RWPE1 (cell line): ENCODE results near the gene SLC17A5.
"Not testable (repeated sequence)": the region's sequence is repeated elsewhere in the genome, so short reads cannot be mapped to it uniquely, and the experiment has no call there.

Experiments
- CTCF ChIA-PET: fragments of 350-600 bp; sonication (Branson Sonifier 250); formaldehyde crosslinking; extraction: SDS; loops from one replicate; lab custom pipeline; 2021; lab: Yijun Ruan, JAX
- POLR2A ChIA-PET: fragments of 400-600 bp; formaldehyde crosslinking; extraction: SDS; loops from one replicate; lab custom pipeline; 2020; ENCODE audit warnings: antibody characterized with exemption; ENCODE audit not compliant: low non-redundant PET; lab: Yijun Ruan, JAX
- DNase-seq: peaks from one replicate; pipeline ENCODE4 v3.0.0; 2012; ENCODE audit warnings: low spot score
- H3K27ac ChIP-seq: fragments of 450-650 bp; 2 replicates; pipeline ENCODE4 v1.5.1; 2017
- CTCF ChIP-seq: fragments of 450-650 bp; conservative IDR thresholded peaks from 2 replicates; pipeline ENCODE4 v1.5.1; 2017; ENCODE audit warnings: low read depth, mild to moderate bottlenecking

SLC17A5 gene

GRCh38 chr6:73680289-73680918, 26.6 kb upstream of the SLC17A5 start:
- peak; percentile 49 for DNase-seq
- no peak for TF ChIP-seq CTCF
- H3K27ac ChIP-seq = peak overlapping the region; percentile 87
- ChIA-PET CTCF (interaction anchor here (0.6 to 0.7 kb wide), 2 partner anchors 23 to 52 kb away, joined by 3 to 4 read pairs; no protein-coding TSS in a partner anchor), POLR2A (no interaction called here)

- peak overlapping the region; percentile 76 for H3K27ac ChIP-seq
- DNase-seq, POLR2A ChIA-PET: not testable (repeated sequence)
- CTCF ChIA-PET = interaction anchor here (0.6 kb wide), 1 partner anchor 23 kb away, joined by 3 read pairs; no protein-coding TSS in a partner anchor
Measured at GRCh38 chr6:73679846-73680245, 26.1 kb upstream of the SLC17A5 start.

GRCh38 chr6:73679009-73679408, 25.2 kb upstream of the SLC17A5 start:
- no peak for DNase-seq
- ChIA-PET POLR2A (interaction anchor here (0.6 kb wide), 1 partner anchor 34 kb away, joined by 3 read pairs; no protein-coding TSS in a partner anchor), CTCF (interaction anchor here (1.1 kb wide), 1 partner anchor 54 kb away, joined by 3 read pairs; no protein-coding TSS in a partner anchor)
- TF ChIP-seq CTCF = no peak
- H3K27ac ChIP-seq = peak overlapping the region; percentile 4; the same call in 1 of the 2 replicates

- POLR2A ChIA-PET = no interaction called here
- TF ChIP-seq CTCF = peak; percentile 89
- H3K27ac ChIP-seq = no peak overlapping the region
- CTCF ChIA-PET = interaction anchor here (0.5 to 2.4 kb wide), 9 partner anchors 11 to 64 kb away, joined by 3 to 29 read pairs (median 3); partner anchors contain the start of gene SLC17A5
- DNase-seq = peak; percentile 63
Measured at GRCh38 chr6:73675466-73676098, 21.8 kb upstream of the SLC17A5 start.

- no peak overlapping the region for H3K27ac ChIP-seq
- DNase-seq = no peak
- POLR2A ChIA-PET = no interaction called here
- no peak for TF ChIP-seq CTCF
- CTCF ChIA-PET = interaction anchor here (0.7 to 1.0 kb wide), 2 partner anchors 61 to 117 kb away, joined by 3 to 4 read pairs; no protein-coding TSS in a partner anchor
Measured at GRCh38 chr6:73671911-73672685, 18.3 kb upstream of the SLC17A5 start.

- POLR2A ChIA-PET = no interaction called here
- CTCF ChIA-PET = no interaction called here
- DNase-seq = no peak
Measured at GRCh38 chr6:73669005-73669404, 15.2 kb upstream of the SLC17A5 start.

More at GRCh38 chr6:73669005-73669404, 15.2 kb upstream of the SLC17A5 start:
- H3K27ac ChIP-seq = no peak overlapping the region
- no peak for TF ChIP-seq CTCF
